OCI-LY1 (cell line): ENCODE measurements around the gene SPRTN.

Experiments
- EZH2 ChIP-seq: fragments of 200-600 bp; sonication (generic), shearing (Covaris generic); IDR thresholded peaks from 2 replicates; pipeline ENCODE4 v1.8.0; 2017; ENCODE audit warnings: borderline replicate concordance, mixed run types, mild to moderate bottlenecking, antibody characterized with exemption, low read length, moderate library complexity, mixed read lengths
- TF ChIP-seq, protein P1 (sequence below): fragments of 200-600 bp; sonication (generic), shearing (Covaris generic); IDR thresholded peaks from 2 replicates; pipeline ENCODE4 v1.5.1; 2017; ENCODE audit warnings: mild to moderate bottlenecking, antibody characterized with exemption, low read length, moderate library complexity, mixed read lengths

GRCh38 chr1:231382426-231382825 lies 44.3 kb downstream of the SPRTN start:
- TF ChIP-seq, protein P1, sequence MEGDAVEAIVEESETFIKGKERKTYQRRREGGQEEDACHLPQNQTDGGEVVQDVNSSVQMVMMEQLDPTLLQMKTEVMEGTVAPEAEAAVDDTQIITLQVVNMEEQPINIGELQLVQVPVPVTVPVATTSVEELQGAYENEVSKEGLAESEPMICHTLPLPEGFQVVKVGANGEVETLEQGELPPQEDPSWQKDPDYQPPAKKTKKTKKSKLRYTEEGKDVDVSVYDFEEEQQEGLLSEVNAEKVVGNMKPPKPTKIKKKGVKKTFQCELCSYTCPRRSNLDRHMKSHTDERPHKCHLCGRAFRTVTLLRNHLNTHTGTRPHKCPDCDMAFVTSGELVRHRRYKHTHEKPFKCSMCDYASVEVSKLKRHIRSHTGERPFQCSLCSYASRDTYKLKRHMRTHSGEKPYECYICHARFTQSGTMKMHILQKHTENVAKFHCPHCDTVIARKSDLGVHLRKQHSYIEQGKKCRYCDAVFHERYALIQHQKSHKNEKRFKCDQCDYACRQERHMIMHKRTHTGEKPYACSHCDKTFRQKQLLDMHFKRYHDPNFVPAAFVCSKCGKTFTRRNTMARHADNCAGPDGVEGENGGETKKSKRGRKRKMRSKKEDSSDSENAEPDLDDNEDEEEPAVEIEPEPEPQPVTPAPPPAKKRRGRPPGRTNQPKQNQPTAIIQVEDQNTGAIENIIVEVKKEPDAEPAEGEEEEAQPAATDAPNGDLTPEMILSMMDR: no peak
- TF ChIP-seq EZH2: no peak
